PC-9 (cell line): Measurements from ENCODE around the gene LETM1. TPM values are rescaled to one million over a fixed set of nuclear protein-coding genes. Genes with fewer than 3 reads are reported as not detected.

Experiments used
- Bru-seq: library from RNA; stranded (reverse); fragments of 400-500 nt; gene quantifications from one replicate; lab custom pipeline; 2021; lab: Mats Ljungman, UMichigan
- BruChase-seq, 2 experiments: library from RNA; stranded (reverse); fragments of 400-500 nt; gene quantifications; one replicate each; lab custom pipeline; 2021; lab: Mats Ljungman, UMichigan
- BruUV-seq: library from RNA; stranded (reverse); fragments of 400-500 nt; replicated peaks from 2 replicates; lab custom pipeline; 2021; lab: Mats Ljungman, UMichigan
- CTCF ChIA-PET: fragments of 300-600 bp; sonication (Branson Sonifier 250); formaldehyde crosslinking; loops from one replicate; lab custom pipeline; 2022; ENCODE audit warnings: antibody characterized with exemption; lab: Charles Lee
- POLR2A ChIA-PET: fragments of 300-600 bp; sonication (Branson Sonifier 250); formaldehyde crosslinking; loops from one replicate; lab custom pipeline; 2022; ENCODE audit warnings: antibody characterized with exemption; ENCODE audit not compliant: unreplicated experiment; lab: Charles Lee
- DNase-seq, 2 experiments: peaks; one replicate each; pipeline versions ENCODE4 v3.0.0 to v3.0.0-alpha.2; 2015 to 2022; ENCODE audit warnings: mixed read lengths in 1 of 2
- H2AFZ ChIP-seq: fragments of 200-600 bp; sonication (generic); 2 replicates; pipeline ENCODE4 v1.8.1; 2017; ENCODE audit warnings: antibody characterized with exemption
- H3F3A ChIP-seq: fragments of 200-600 bp; sonication (generic); 2 replicates; pipeline ENCODE4 v1.8.1; 2017; ENCODE audit warnings: antibody characterized with exemption, mild to moderate bottlenecking, low read depth; ENCODE audit not compliant: insufficient read depth
- H3K27ac ChIP-seq: fragments of 200-600 bp; sonication (generic); 2 replicates; pipeline ENCODE4 v1.6.1; 2016; ENCODE audit warnings: mixed run types
- H3K27me3 ChIP-seq: fragments of 200-600 bp; sonication (generic); 2 replicates; pipeline ENCODE4 v1.6.1; 2016; ENCODE audit warnings: low read depth, mixed run types; ENCODE audit not compliant: insufficient read depth
- H3K36me3 ChIP-seq: fragments of 200-600 bp; sonication (generic); 2 replicates; pipeline ENCODE4 v1.6.1; 2016; ENCODE audit warnings: low read depth, mixed run types
- H3K4me1 ChIP-seq: fragments of 200-600 bp; sonication (generic); replicated peaks from 2 replicates; pipeline ENCODE4 v1.6.1; 2016; ENCODE audit warnings: mixed run types; ENCODE audit not compliant: insufficient read depth
- H3K4me2 ChIP-seq: fragments of 200-600 bp; sonication (generic); 2 replicates; pipeline ENCODE4 v1.6.1; 2017; ENCODE audit warnings: mixed run types
- H3K4me3 ChIP-seq: fragments of 200-600 bp; sonication (generic); 2 replicates; pipeline ENCODE4 v1.6.1; 2016; ENCODE audit warnings: mixed run types
- H3K79me2 ChIP-seq: fragments of 200-600 bp; sonication (generic); 2 replicates; pipeline ENCODE4 v1.6.1; 2017; ENCODE audit warnings: low read depth, mixed run types
- H3K9me2 ChIP-seq: fragments of 200-600 bp; sonication (generic); 2 replicates; pipeline ENCODE4 v1.8.1; 2017; ENCODE audit warnings: mild to moderate bottlenecking; ENCODE audit not compliant: insufficient read depth
- H3K9me3 ChIP-seq: fragments of 200-600 bp; sonication (generic); 2 replicates; pipeline ENCODE4 v1.8.1; 2016; ENCODE audit warnings: low read depth; ENCODE audit not compliant: insufficient read depth
- H4K20me1 ChIP-seq: fragments of 200-600 bp; sonication (generic); 2 replicates; pipeline ENCODE4 v1.8.1; 2017; ENCODE audit not compliant: insufficient read depth
- EZH2 ChIP-seq: fragments of 200-600 bp; sonication (generic); IDR thresholded peaks from 2 replicates; pipeline ENCODE4 v1.8.0; 2017; ENCODE audit warnings: antibody characterized with exemption, low read depth
- intact Hi-C: fragments of 100-400 bp; cut with micrococcal nuclease; formaldehyde crosslinking; loops from one replicate; pipeline ENCODE4 v1.10.0; 2022; ENCODE audit not compliant: unreplicated experiment
- long read RNA-seq: library from polyadenylated mRNA; stranded (forward); transcript quantifications from one replicate; pipeline ENCODE4 v2.0.0, GENCODE V29; 2022
- total RNA-seq: library from RNA; stranded (reverse); gene quantifications from 2 replicates; pipeline ENCODE4 v1.2.3, GENCODE V29; 2021
- TF ChIP-seq, protein P1 (sequence below): fragments of 200-600 bp; sonication (generic); conservative IDR thresholded peaks from 2 replicates; pipeline ENCODE4 v1.6.1; 2017; ENCODE audit warnings: mixed run types, antibody characterized with exemption, mild to moderate bottlenecking, moderate library complexity

Gene LETM1
- total RNA-seq (44.5 and 58.9 TPM in 2 replicates), Bru-seq, nascent RNA (percentile 63 among the genes with signal in this experiment), BruChase-seq, experiment 1, labeled RNA remaining after a 2-hour chase (percentile 66 among the genes with signal in this experiment), BruChase-seq, experiment 2, labeled RNA remaining after a 6-hour chase (percentile 85 among the genes with signal in this experiment)
- long read RNA-seq, full-length matches to known transcripts, result 37 of 58 reads
- long read RNA-seq, partial matches to known transcripts, result 1 of 58 reads
- long read RNA-seq, other reads (novel, unspliced or antisense), result 20 of 58 reads

- BruUV-seq, result no TSS peak
Measured at GRCh38 chr4:1856071-1856942, at the start of gene LETM1. TSS of gene LETM1 (minus strand) at chr4:1856156. CDS start at chr4:1855950, 206 bp downstream.

GRCh38 chr4:1904042-1904441, 48.1 kb upstream of the LETM1 start:
- no peak for TF ChIP-seq EZH2
- TF ChIP-seq, protein P1, sequence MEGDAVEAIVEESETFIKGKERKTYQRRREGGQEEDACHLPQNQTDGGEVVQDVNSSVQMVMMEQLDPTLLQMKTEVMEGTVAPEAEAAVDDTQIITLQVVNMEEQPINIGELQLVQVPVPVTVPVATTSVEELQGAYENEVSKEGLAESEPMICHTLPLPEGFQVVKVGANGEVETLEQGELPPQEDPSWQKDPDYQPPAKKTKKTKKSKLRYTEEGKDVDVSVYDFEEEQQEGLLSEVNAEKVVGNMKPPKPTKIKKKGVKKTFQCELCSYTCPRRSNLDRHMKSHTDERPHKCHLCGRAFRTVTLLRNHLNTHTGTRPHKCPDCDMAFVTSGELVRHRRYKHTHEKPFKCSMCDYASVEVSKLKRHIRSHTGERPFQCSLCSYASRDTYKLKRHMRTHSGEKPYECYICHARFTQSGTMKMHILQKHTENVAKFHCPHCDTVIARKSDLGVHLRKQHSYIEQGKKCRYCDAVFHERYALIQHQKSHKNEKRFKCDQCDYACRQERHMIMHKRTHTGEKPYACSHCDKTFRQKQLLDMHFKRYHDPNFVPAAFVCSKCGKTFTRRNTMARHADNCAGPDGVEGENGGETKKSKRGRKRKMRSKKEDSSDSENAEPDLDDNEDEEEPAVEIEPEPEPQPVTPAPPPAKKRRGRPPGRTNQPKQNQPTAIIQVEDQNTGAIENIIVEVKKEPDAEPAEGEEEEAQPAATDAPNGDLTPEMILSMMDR, result no peak
- H2AFZ ChIP-seq, result no peak overlapping the region
- no peak overlapping the region for H3K4me3 ChIP-seq
- BruUV-seq, result no TSS peak
- H3K27me3 ChIP-seq, result no peaks in the 10 kb centered on the region
- DNase-seq, result no peak
- POLR2A ChIA-PET, result no interaction called here
- no peaks in the 10 kb centered on the region for H3K9me2 ChIP-seq
- no peaks in the 10 kb centered on the region for H3K9me3 ChIP-seq
- CTCF ChIA-PET, result no interaction called here
- H3K27ac ChIP-seq, result no peak overlapping the region
- H4K20me1 ChIP-seq, result peaks cover 10% of the 10 kb centered on the region
- H3K79me2 ChIP-seq, result peaks cover 63% of the 10 kb centered on the region
- H3K36me3 ChIP-seq, result peaks cover 13% of the 10 kb centered on the region
- no peaks in the 10 kb centered on the region; the same call in 1 of the 2 replicates for H3F3A ChIP-seq
- H3K4me1 ChIP-seq, result no peaks in the 10 kb centered on the region
- intact Hi-C loops, result no loop called here
- H3K4me2 ChIP-seq, result no peak overlapping the region

More at GRCh38 chr4:1856071-1856942, at the start of gene LETM1:
- intact Hi-C loops, result loop anchor here (1.0 kb wide), 1 partner anchor 14 kb away; no protein-coding TSS in a partner anchor
- H3K36me3 ChIP-seq, result no peaks in the 10 kb centered on the region
- H3K9me3 ChIP-seq, result no peaks in the 10 kb centered on the region
- POLR2A ChIA-PET, result interaction anchor here (0.5 to 0.6 kb wide), 3 partner anchors 8 to 1382 kb away, joined by 3 to 16 read pairs (median 5); no protein-coding TSS in a partner anchor
- peaks cover 15% of the 10 kb centered on the region for H4K20me1 ChIP-seq
- peak within 1 kb of the TSS; percentile 47; the same call in 1 of the 2 replicates for H3K27ac ChIP-seq
- peaks cover 36% of the 10 kb centered on the region for H3K4me1 ChIP-seq
- no peaks in the 10 kb centered on the region for H3K9me2 ChIP-seq
- peak within 1 kb of the TSS; percentile 82 for H3K4me3 ChIP-seq
- peaks cover 15% of the 10 kb centered on the region; the same call in 1 of the 2 replicates for H3F3A ChIP-seq
- DNase-seq, result peak; percentile 80 to 97
- H3K4me2 ChIP-seq, result peak within 1 kb of the TSS; percentile 96
- CTCF ChIA-PET, result no interaction called here
- H2AFZ ChIP-seq, result peak within 1 kb of the TSS; percentile 99
- peaks cover 61% of the 10 kb centered on the region for H3K79me2 ChIP-seq
- no peaks in the 10 kb centered on the region for H3K27me3 ChIP-seq
- no peak for TF ChIP-seq EZH2
- TF ChIP-seq, protein P1, result no peak

- no TSS peak for BruUV-seq
- Histone ChIP-seq H4K20me1 (peaks cover 13% of the 10 kb centered on the region), H3K9me2 (no peaks in the 10 kb centered on the region), H3K9me3 (no peaks in the 10 kb centered on the region), H3K27ac (no peak overlapping the region), H3F3A (peaks cover 6% of the 10 kb centered on the region), H3K4me3 (no peak overlapping the region), H3K4me2 (no peak overlapping the region), H3K27me3 (no peaks in the 10 kb centered on the region), H3K79me2 (peaks cover 58% of the 10 kb centered on the region), H3K4me1 (no peaks in the 10 kb centered on the region), H2AFZ (no peak overlapping the region), H3K36me3 (peaks cover 13% of the 10 kb centered on the region; the same call in 1 of the 2 replicates)
- no peak for DNase-seq
- no peak for TF ChIP-seq EZH2
- TF ChIP-seq, protein P1, result no peak
- ChIA-PET CTCF (interaction anchor here (0.6 kb wide), 1 partner anchor 253 kb away, joined by 3 read pairs; no protein-coding TSS in a partner anchor), POLR2A (no interaction called here)
- intact Hi-C loops, result no loop called here
Measured at GRCh38 chr4:1903035-1903434, 47.1 kb upstream of the LETM1 start.
